ENCODE measurements around the gene KIF15.
"Not testable (repeated sequence)": the region's sequence is repeated elsewhere in the genome, so short reads cannot be mapped to it uniquely, and the experiment has no call there.

KIF15 gene

GRCh38 chr3:44821206-44821605 is 59.6 kb downstream of the KIF15 start:
- not testable (repeated sequence) for DNase-seq

- no peak for DNase-seq
These were observed 63.8 kb downstream of the KIF15 start for GRCh38 chr3:44825264-44825925.

- DNase-seq = no peak
These were observed 65.6 kb downstream of the KIF15 start for GRCh38 chr3:44827196-44827595.

GRCh38 chr3:44831232-44831631 is 69.6 kb downstream of the KIF15 start:
- DNase-seq = no peak

GRCh38 chr3:44832032-44832431 is 70.4 kb downstream of the KIF15 start:
- no peak for DNase-seq

GRCh38 chr3:44832965-44833364 is 71.4 kb downstream of the KIF15 start:
- DNase-seq = no peak

GRCh38 chr3:44833394-44833793 is 71.8 kb downstream of the KIF15 start:
- DNase-seq = no peak

GRCh38 chr3:44835684-44836083 is 74.1 kb downstream of the KIF15 start:
- DNase-seq = no peak

GRCh38 chr3:44842376-44842775 is 80.8 kb downstream of the KIF15 start:
- DNase-seq = no peak

GRCh38 chr3:44845528-44846520 is 84.2 kb downstream of the KIF15 start:
- no peak for DNase-seq

GRCh38 chr3:44848634-44849033 is 87.0 kb downstream of the KIF15 start:
- DNase-seq = no peak

- not testable (repeated sequence) for DNase-seq
These were observed 95.1 kb downstream of the KIF15 start for GRCh38 chr3:44856663-44857062.

- DNase-seq = no peak
These were observed 98.5 kb downstream of the KIF15 start for GRCh38 chr3:44860117-44860516.

GRCh38 chr3:44861412-44862225 is 100.0 kb downstream of the KIF15 start, which contains the start of gene TMEM42:
Gene TMEM42, plus strand, starts transcription at chr3:44861912. Its CDS starts 13 bp downstream, at chr3:44861925.
- DNase-seq = peak; percentile 79

GRCh38 chr3:44862226-44862637 is 100.6 kb downstream of the KIF15 start:
- no peak for DNase-seq

- no peak for DNase-seq
These were observed 103.9 kb downstream of the KIF15 start for GRCh38 chr3:44865272-44866035.

- DNase-seq = no peak
These were observed 106.0 kb downstream of the KIF15 start for GRCh38 chr3:44867421-44868111.

- DNase-seq = no peak
These were observed 108.9 kb downstream of the KIF15 start for GRCh38 chr3:44870375-44871061.

- DNase-seq = no peak
These were observed 112.7 kb downstream of the KIF15 start, which contains the start of gene TGM4 for GRCh38 chr3:44874308-44874707. Gene TGM4, plus strand, starts transcription at chr3:44874608. Its CDS starts 71 bp downstream, at chr3:44874679.

GRCh38 chr3:44875596-44875995 is 114.0 kb downstream of the KIF15 start:
- no peak for DNase-seq

- no peak for DNase-seq
These were observed 115.7 kb downstream of the KIF15 start for GRCh38 chr3:44877333-44877732.
